KMS-11 (cell line): ENCODE data around the gene OSM.

Experiments used
- H2AFZ ChIP-seq: fragments of 200-600 bp; sonication (generic); 2 replicates; pipeline ENCODE4 v1.6.1; 2016; ENCODE audit warnings: antibody characterized with exemption, mixed run types, low read depth
- H3K27ac ChIP-seq: fragments of 200-600 bp; sonication (generic); 2 replicates; pipeline ENCODE4 v1.6.1; 2016; ENCODE audit warnings: mild to moderate bottlenecking, mixed run types
- H3K27me3 ChIP-seq: fragments of 200-600 bp; sonication (generic); 2 replicates; pipeline ENCODE4 v1.6.1; 2017; ENCODE audit warnings: mild to moderate bottlenecking, low read depth, mixed run types, moderate library complexity; ENCODE audit not compliant: insufficient read depth
- H3K36me3 ChIP-seq: fragments of 200-600 bp; sonication (generic); 2 replicates; pipeline ENCODE4 v1.6.1; 2017; ENCODE audit warnings: mild to moderate bottlenecking, mixed run types; ENCODE audit not compliant: insufficient read depth
- H3K4me1 ChIP-seq: fragments of 200-600 bp; sonication (generic); 2 replicates; pipeline ENCODE4 v1.6.1; 2016; ENCODE audit warnings: mild to moderate bottlenecking, low read depth, mixed run types; ENCODE audit not compliant: poor library complexity, severe bottlenecking
- H3K4me2 ChIP-seq: fragments of 200-600 bp; sonication (generic); 2 replicates; pipeline ENCODE4 v1.7.0; 2016; ENCODE audit warnings: mild to moderate bottlenecking, mixed run types
- H3K4me3 ChIP-seq: fragments of 200-600 bp; sonication (generic); IDR thresholded peaks from 2 replicates; pipeline ENCODE4 v1.6.1; 2017; ENCODE audit warnings: low read depth, low read length, mixed read lengths; ENCODE audit not compliant: insufficient read depth
- H3K79me2 ChIP-seq: fragments of 200-600 bp; sonication (generic); 2 replicates; pipeline ENCODE4 v1.6.1; 2016; ENCODE audit warnings: low read depth, mixed run types; ENCODE audit not compliant: insufficient read depth
- H3K9ac ChIP-seq: fragments of 200-600 bp; sonication (generic); 2 replicates; pipeline ENCODE4 v1.6.1; 2016; ENCODE audit warnings: mild to moderate bottlenecking, mixed run types
- H4K20me1 ChIP-seq: fragments of 200-600 bp; sonication (generic); 2 replicates; pipeline ENCODE4 v1.6.1; 2016; ENCODE audit warnings: mild to moderate bottlenecking, mixed run types; ENCODE audit not compliant: insufficient read depth
- TF ChIP-seq, protein P1 (sequence below): fragments of 200-600 bp; sonication (generic); conservative IDR thresholded peaks from 2 replicates; pipeline ENCODE4 v1.6.1; 2017; ENCODE audit warnings: low read depth, mild to moderate bottlenecking, antibody characterized with exemption, low read length, moderate library complexity, mixed read lengths

OSM gene

DNA sequence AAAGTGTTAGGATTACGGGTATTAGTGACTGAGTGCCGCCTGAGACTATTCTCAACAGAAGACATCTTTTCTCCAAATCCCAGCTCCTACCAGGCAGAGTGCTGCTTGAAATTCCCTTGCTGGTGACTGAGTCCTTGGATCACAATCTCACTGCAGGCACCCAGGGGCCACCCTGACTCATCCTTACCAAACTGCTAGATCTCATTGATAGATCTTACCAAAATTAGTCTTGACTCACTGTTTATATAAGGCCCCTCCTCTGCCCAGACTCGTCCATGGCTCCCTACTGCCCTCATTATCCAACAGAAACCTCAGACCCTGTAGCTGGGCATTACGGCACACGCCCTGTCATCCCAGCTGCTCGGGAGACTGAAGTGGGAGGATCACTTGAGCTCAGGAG is 45.4 kb upstream of the OSM start:
- Histone ChIP-seq H3K27ac (peak overlapping the region; percentile 88), H3K36me3 (no peaks in the 10 kb centered on the region), H3K4me3 (no peak overlapping the region), H2AFZ (no peak overlapping the region), H4K20me1 (no peaks in the 10 kb centered on the region), H3K9ac (no peak overlapping the region), H3K27me3 (no peaks in the 10 kb centered on the region), H3K79me2 (peaks cover 53% of the 10 kb centered on the region; the same call in 1 of the 2 replicates), H3K4me1 (peaks cover 94% of the 10 kb centered on the region), H3K4me2 (peak overlapping the region; percentile 95; the same call in 1 of the 2 replicates)
- TF ChIP-seq, protein P1, sequence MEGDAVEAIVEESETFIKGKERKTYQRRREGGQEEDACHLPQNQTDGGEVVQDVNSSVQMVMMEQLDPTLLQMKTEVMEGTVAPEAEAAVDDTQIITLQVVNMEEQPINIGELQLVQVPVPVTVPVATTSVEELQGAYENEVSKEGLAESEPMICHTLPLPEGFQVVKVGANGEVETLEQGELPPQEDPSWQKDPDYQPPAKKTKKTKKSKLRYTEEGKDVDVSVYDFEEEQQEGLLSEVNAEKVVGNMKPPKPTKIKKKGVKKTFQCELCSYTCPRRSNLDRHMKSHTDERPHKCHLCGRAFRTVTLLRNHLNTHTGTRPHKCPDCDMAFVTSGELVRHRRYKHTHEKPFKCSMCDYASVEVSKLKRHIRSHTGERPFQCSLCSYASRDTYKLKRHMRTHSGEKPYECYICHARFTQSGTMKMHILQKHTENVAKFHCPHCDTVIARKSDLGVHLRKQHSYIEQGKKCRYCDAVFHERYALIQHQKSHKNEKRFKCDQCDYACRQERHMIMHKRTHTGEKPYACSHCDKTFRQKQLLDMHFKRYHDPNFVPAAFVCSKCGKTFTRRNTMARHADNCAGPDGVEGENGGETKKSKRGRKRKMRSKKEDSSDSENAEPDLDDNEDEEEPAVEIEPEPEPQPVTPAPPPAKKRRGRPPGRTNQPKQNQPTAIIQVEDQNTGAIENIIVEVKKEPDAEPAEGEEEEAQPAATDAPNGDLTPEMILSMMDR = no peak

DNA sequence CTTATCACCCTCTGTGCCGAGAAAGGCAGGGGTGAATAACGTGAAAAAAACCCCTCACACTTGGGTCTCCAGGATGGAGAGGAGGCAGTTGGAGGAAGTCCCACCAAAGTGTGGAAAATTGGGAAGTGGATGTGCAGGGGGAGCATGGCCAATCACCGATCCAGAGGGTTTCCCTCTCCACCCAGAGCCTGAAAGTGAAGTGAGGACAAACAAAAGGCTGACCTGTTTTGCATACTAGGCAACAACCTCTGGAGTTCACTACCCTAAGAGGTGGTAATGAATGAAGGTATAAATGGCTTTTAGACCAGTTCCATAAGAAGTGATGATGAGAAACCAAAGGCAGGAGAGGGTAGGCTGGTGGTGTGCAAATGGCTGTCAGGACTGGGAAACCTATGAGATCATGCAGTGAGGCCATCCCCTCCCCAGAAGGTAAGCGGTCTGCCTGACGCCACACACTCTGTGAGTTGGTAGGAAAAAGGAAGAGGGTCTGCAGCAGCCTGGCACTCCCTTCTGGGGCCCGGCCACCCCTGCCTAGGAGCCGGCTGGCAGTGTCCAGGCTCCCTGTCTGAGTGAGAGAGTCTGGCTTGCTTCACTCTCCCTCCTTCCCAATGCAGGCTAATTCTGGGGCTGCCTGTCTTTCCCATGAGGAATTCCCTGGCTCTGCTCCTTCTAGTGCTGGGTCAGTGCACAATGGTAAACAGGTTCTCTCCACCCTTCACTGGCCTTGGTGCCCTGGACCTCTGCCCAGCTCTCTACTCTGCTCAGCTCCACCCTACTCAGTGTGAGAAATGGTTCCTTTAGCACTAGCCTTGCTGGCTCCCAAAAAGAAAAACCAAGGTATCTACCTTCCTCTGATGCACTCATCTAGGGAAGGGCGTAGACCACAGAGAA is 44.5 kb upstream of the OSM start:
- Histone ChIP-seq H3K4me2 (peak overlapping the region; percentile 95), H4K20me1 (no peaks in the 10 kb centered on the region), H3K9ac (peak overlapping the region; percentile 33; the same call in 1 of the 2 replicates), H3K36me3 (no peaks in the 10 kb centered on the region), H2AFZ (no peak overlapping the region), H3K27ac (peak overlapping the region; percentile 88), H3K4me1 (peaks cover 97% of the 10 kb centered on the region), H3K4me3 (no peak overlapping the region), H3K79me2 (peaks cover 60% of the 10 kb centered on the region; the same call in 1 of the 2 replicates), H3K27me3 (no peaks in the 10 kb centered on the region)
- TF ChIP-seq, protein P1 = no peak

DNA sequence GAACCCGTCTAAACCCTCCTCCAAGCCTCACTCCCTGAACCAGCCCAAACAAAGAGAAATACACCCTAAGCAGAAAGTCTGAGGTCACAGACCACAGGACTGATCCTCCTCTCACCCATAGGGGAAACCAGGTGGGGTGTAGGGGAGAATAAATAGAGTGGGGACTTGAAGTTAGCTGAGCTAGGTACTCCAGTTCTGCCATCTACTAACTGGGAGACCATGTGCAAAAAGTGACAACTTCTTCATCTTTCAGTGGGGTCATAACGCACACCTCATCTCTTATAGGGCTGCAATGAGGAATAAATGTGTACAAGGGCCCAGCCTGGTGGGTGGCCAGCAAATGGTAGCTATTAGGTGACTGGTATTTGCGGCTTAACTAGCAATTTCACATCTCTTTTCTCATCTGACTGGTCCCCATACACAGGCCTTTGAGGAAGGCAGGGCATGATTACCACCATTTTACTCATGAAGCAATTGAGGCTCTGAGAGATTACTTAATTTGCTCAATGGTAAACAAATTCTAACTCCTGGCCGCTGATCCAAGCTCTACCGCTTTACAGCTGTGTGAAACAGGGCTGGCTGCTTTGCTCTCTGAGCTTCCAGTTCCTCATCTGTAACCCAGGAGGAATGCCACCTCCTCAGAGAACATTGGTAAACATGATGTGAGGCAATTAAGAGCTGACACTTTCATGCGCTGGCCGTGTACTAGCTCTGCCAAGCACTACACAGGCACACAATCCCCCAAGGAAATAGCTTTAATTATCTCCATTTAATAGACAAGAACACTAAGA is 43.5 kb upstream of the OSM start:
- TF ChIP-seq, protein P1 = no peak
- H4K20me1 ChIP-seq = no peaks in the 10 kb centered on the region
- H3K4me1 ChIP-seq = peaks cover 97% of the 10 kb centered on the region
- peak overlapping the region; percentile 33; the same call in 1 of the 2 replicates for H3K9ac ChIP-seq
- H3K36me3 ChIP-seq = no peaks in the 10 kb centered on the region
- H3K4me3 ChIP-seq = no peak overlapping the region
- H3K79me2 ChIP-seq = peaks cover 50% of the 10 kb centered on the region; the same call in 1 of the 2 replicates
- H3K27me3 ChIP-seq = no peaks in the 10 kb centered on the region
- H2AFZ ChIP-seq = no peak overlapping the region
- H3K4me2 ChIP-seq = peak overlapping the region; percentile 95
- peak overlapping the region; percentile 88 for H3K27ac ChIP-seq

- peak overlapping the region; percentile 26; the same call in 1 of the 2 replicates for H3K9ac ChIP-seq
Measured at GRCh38 chr22:30308518-30309230, 42.0 kb upstream of the OSM start.

More at GRCh38 chr22:30308518-30309230, 42.0 kb upstream of the OSM start:
- Histone ChIP-seq H3K27me3 (no peaks in the 10 kb centered on the region), H3K79me2 (peaks cover 37% of the 10 kb centered on the region; the same call in 1 of the 2 replicates), H4K20me1 (no peaks in the 10 kb centered on the region), H3K4me2 (peak overlapping the region; percentile 95), H3K4me1 (peaks cover 94% of the 10 kb centered on the region), H3K27ac (peak overlapping the region; percentile 88), H2AFZ (no peak overlapping the region), H3K36me3 (no peaks in the 10 kb centered on the region), H3K4me3 (no peak overlapping the region)
- TF ChIP-seq, protein P1 = no peak
